Upper lobe of left lung (tissue), 4 donors: ENCODE measurements around the gene BMP7.

Experiments used
- CTCF ChIP-seq, 6 experiments: fragments of 450-650 bp in 4 of 6; fragments of 200-600 bp in 2 of 6; sonication (generic) in 2 of 6; IDR thresholded peaks; one replicate each; pipeline ENCODE4 v1.5.1; 2016 to 2019; ENCODE audit warnings: antibody characterized with exemption in 6 of 6
- EP300 ChIP-seq, 4 donors: sonication (generic); formaldehyde crosslinking; IDR thresholded peaks; one replicate each; pipeline ENCODE4 v1.5.1; 2017; ENCODE audit warnings: antibody characterized with exemption in 4 of 4, control low read depth in 2 of 4
- POLR2A ChIP-seq, 4 donors: fragments of 450-650 bp; IDR thresholded peaks; one replicate each; pipeline ENCODE4 v1.5.1; 2016 to 2017; ENCODE audit warnings: antibody characterized with exemption in 4 of 4, mild to moderate bottlenecking in 2 of 4

GRCh38 chr20:57214427-57214826 is 52.0 kb downstream of the BMP7 start:
- TF ChIP-seq CTCF (IDR thresholded peaks at IDR 0.05) (no peak), POLR2A (IDR thresholded peaks at IDR 0.05) (no peak), EP300 (IDR thresholded peaks at IDR 0.05) (no peak)
